ENCODE measurements around the gene CRY2. TPM values are rescaled to one million over a fixed set of nuclear protein-coding genes. Genes with fewer than 3 reads are reported as not detected.

Gene CRY2
- total and polyA plus RNA-seq, 2 experiments from 2014 or later: 9.5 to 15.4 TPM

GRCh38 chr11:45848654-45849081 lies 1.4 kb downstream of the CRY2 start:
- Histone ChIP-seq H2AFZ (no peak overlapping the region), H3K4me3 (peak overlapping the region; percentile 95), H3K9me2 (ENCODE audit: insufficient read depth) (no peaks in the 10 kb centered on the region), H3K4me1 (ENCODE audit: insufficient read depth) (peaks cover 32% of the 10 kb centered on the region), H3F3A (replicated peaks; ENCODE audit: low read depth) (0 out of 2 replicates have a peak, but pooled peaks cover 9% of the 10 kb centered on the region), H3K79me2 (replicated peaks; ENCODE audit: insufficient read depth) (peaks cover 17% of the 10 kb centered on the region), H3K36me3 (ENCODE audit: insufficient read depth) (no peaks in the 10 kb centered on the region), H3K4me2 (peak overlapping the region; percentile 97; the same call in 1 of the 2 replicates), H3K27me3 (ENCODE audit: insufficient read depth) (peaks cover 35% of the 10 kb centered on the region), H3K27ac (ENCODE audit: low read depth) (no peak overlapping the region), H4K20me1 (replicated peaks; ENCODE audit: insufficient read depth) (peaks cover 21% of the 10 kb centered on the region)
- H3K27ac Mint-ChIP-seq: no peak overlapping the region
- ATAC-seq (no peak), DNase-seq (ENCODE audit: low spot score) (no peak)
- peak overlapping the region; percentile 83 for H3K4me3 Mint-ChIP-seq
- H3K4me1 Mint-ChIP-seq: peaks cover 36% of the 10 kb centered on the region
- H3K9me3 Mint-ChIP-seq: no peaks in the 10 kb centered on the region
- H3K27me3 Mint-ChIP-seq (ENCODE audit: insufficient read depth, low read depth, poor library complexity): peaks cover 20% of the 10 kb centered on the region
- TF ChIP-seq ZNF331 (CRISPR knock-in tag; IDR thresholded peaks at IDR 0.05; ENCODE audit: low read depth): no peak
- no peak for TF ChIP-seq NANOG (IDR thresholded peaks at IDR 0.05; ENCODE audit: borderline replicate concordance)
- TF ChIP-seq EZH2phosphoT487 (IDR thresholded peaks at IDR 0.05; ENCODE audit: unreplicated experiment): no peak
- TF ChIP-seq CREB1 (CRISPR knock-in tag; IDR thresholded peaks at IDR 0.05; ENCODE audit: low read depth): no peak
- TF ChIP-seq STAT1 (IDR thresholded peaks at IDR 0.05; ENCODE audit: unreplicated experiment): no peak
- TF ChIP-seq REST (IDR thresholded peaks at IDR 0.05; ENCODE audit: unreplicated experiment): no peak
- TF ChIP-seq ZNF462 (CRISPR knock-in tag; IDR thresholded peaks at IDR 0.05): no peak
- TF ChIP-seq ZNF114 (CRISPR knock-in tag; IDR thresholded peaks at IDR 0.05): no peak
- no peak for TF ChIP-seq CTCF (conservative IDR thresholded peaks at IDR 0.05; ENCODE audit: low read depth in 2 of 2)
- TF ChIP-seq JUNB (IDR thresholded peaks at IDR 0.05; ENCODE audit: unreplicated experiment): no peak
- no peak for TF ChIP-seq POLR2AphosphoS5 (IDR thresholded peaks at IDR 0.05; ENCODE audit: low read depth)
- TF ChIP-seq, protein P1, sequence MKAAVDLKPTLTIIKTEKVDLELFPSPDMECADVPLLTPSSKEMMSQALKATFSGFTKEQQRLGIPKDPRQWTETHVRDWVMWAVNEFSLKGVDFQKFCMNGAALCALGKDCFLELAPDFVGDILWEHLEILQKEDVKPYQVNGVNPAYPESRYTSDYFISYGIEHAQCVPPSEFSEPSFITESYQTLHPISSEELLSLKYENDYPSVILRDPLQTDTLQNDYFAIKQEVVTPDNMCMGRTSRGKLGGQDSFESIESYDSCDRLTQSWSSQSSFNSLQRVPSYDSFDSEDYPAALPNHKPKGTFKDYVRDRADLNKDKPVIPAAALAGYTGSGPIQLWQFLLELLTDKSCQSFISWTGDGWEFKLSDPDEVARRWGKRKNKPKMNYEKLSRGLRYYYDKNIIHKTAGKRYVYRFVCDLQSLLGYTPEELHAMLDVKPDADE (IDR thresholded peaks at IDR 0.05): no peak
- no peak for TF ChIP-seq EZH2 (IDR thresholded peaks at IDR 0.05; ENCODE audit: low read depth, unreplicated experiment)
- H3K36me3 Mint-ChIP-seq (ENCODE audit: low read depth): no peaks in the 10 kb centered on the region

All from GM23338 (cell line).